Ishikawa (cell line): ENCODE data around the gene CST6.

Source experiments
- CEBPB ChIP-seq: IDR thresholded peaks from 2 replicates; pipeline ENCODE4 v1.6.1; 2012
- CREB1 ChIP-seq: IDR thresholded peaks from 2 replicates; pipeline ENCODE4 v1.6.1; 2012; ENCODE audit warnings: low read depth
- TF ChIP-seq, protein P1 (sequence below): IDR thresholded peaks from 2 replicates; pipeline ENCODE4 v1.6.1; 2012
- TF ChIP-seq, protein P2 (sequence below): IDR thresholded peaks from 2 replicates; pipeline ENCODE4 v1.6.1; 2012; ENCODE audit warnings: low read depth, mild to moderate bottlenecking

DNA sequence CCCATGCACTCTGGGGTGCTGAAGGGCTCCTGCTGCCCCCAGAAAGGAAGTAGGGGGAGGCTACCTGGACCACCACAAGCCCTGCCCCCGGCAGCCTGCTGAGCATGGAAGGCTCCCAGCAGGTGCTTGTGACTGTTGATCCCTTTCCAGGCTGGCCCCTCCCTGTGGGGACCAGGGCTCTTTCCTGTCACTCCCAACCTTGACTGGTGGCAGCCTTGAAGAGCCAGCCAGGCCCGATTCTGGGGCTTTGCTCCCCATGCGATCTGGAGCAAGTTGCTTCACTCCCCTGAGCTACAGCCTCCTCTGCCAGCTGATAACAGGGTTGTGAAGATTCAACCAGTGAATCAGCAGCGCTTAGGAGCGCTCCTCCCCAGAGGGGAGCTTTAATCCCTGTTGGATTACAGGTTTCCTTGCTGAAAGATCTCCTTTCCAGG, 4.6 kb upstream of the CST6 start:
- no peak for TF ChIP-seq CREB1
- TF ChIP-seq, protein P1, sequence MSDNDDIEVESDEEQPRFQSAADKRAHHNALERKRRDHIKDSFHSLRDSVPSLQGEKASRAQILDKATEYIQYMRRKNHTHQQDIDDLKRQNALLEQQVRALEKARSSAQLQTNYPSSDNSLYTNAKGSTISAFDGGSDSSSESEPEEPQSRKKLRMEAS, result no peak
- TF ChIP-seq, protein P2, sequence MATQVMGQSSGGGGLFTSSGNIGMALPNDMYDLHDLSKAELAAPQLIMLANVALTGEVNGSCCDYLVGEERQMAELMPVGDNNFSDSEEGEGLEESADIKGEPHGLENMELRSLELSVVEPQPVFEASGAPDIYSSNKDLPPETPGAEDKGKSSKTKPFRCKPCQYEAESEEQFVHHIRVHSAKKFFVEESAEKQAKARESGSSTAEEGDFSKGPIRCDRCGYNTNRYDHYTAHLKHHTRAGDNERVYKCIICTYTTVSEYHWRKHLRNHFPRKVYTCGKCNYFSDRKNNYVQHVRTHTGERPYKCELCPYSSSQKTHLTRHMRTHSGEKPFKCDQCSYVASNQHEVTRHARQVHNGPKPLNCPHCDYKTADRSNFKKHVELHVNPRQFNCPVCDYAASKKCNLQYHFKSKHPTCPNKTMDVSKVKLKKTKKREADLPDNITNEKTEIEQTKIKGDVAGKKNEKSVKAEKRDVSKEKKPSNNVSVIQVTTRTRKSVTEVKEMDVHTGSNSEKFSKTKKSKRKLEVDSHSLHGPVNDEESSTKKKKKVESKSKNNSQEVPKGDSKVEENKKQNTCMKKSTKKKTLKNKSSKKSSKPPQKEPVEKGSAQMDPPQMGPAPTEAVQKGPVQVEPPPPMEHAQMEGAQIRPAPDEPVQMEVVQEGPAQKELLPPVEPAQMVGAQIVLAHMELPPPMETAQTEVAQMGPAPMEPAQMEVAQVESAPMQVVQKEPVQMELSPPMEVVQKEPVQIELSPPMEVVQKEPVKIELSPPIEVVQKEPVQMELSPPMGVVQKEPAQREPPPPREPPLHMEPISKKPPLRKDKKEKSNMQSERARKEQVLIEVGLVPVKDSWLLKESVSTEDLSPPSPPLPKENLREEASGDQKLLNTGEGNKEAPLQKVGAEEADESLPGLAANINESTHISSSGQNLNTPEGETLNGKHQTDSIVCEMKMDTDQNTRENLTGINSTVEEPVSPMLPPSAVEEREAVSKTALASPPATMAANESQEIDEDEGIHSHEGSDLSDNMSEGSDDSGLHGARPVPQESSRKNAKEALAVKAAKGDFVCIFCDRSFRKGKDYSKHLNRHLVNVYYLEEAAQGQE, result no peak
- TF ChIP-seq CEBPB, result no peak
